Measurements from ENCODE around the gene MIEF1. TPM values are rescaled to one million over a fixed set of nuclear protein-coding genes. Genes with fewer than 3 reads are reported as not detected.

The MIEF1 gene
- total and polyA plus RNA-seq, 2 of the 8 experiments (the other 6 are each of a cell fraction or from before 2014, with no cell fraction given): 16.8 to 32.7 TPM

- TF ChIP-seq ZNF274 (IDR thresholded peaks at IDR 0.05; ENCODE audit: borderline replicate concordance, extremely low read depth, low read length) (no peak), CTCF (IDR thresholded peaks at IDR 0.05; ENCODE audit: control extremely low read depth in 1 of 3, insufficient read depth in 1 of 3, low read depth in 1 of 3, low read length in 3 of 3) (no peak), SP4 (IDR thresholded peaks at IDR 0.05; ENCODE audit: low read length) (no peak), SP1 (IDR thresholded peaks at IDR 0.05; ENCODE audit: low read depth, low read length) (no peak), SIN3A (conservative IDR thresholded peaks at IDR 0.05 in 1 of 2, IDR thresholded peaks at IDR 0.05 in 1 of 2; ENCODE audit: low read depth in 1 of 2, low read length in 2 of 2) (peak; percentile 99), PHF8 (conservative IDR thresholded peaks at IDR 0.05; ENCODE audit: low read depth, low read length) (no peak), USF2 (IDR thresholded peaks at IDR 0.05; ENCODE audit: low read length) (no peak), ASH2L (IDR thresholded peaks at IDR 0.05; ENCODE audit: low read length) (no peak), NRF1 (IDR thresholded peaks at IDR 0.05; ENCODE audit: low read depth, low read length) (no peak), TAF7 (optimal IDR thresholded peaks at IDR 0.05; ENCODE audit: borderline replicate concordance, low read depth, low read length) (no peak), RNF2 (IDR thresholded peaks at IDR 0.05; ENCODE audit: borderline replicate concordance, low read depth, low read length, missing control alignments, poor library complexity, severe bottlenecking) (no peak), ATF2 (IDR thresholded peaks at IDR 0.05; ENCODE audit: low read length) (no peak)
These were observed 23.6 kb upstream of the MIEF1 start (continued) for GRCh38 chr22:39478441-39478850.
